T-cell (primary cell): ENCODE results near the gene VSIG10. TPM values are rescaled to one million over a fixed set of nuclear protein-coding genes. Genes with fewer than 3 reads are reported as not detected.

Experiments
- ATAC-seq, 4 experiments: fragments of 200-7000 bp in 3 of 4; fragments of 150-1000 bp in 1 of 4; cut with Tn5 transposase; replicated peaks in 1 of 4; 1 replicate in 3 of 4; 2 replicates in 1 of 4; pipeline ENCODE4 v1.10.0; 2021; ENCODE audit warnings: moderate library complexity in 3 of 4, mild to moderate bottlenecking in 2 of 4, moderate number of reproducible peaks in 1 of 4
- CTCF ChIA-PET, 2 donors: fragments of 300-600 bp; sonication (Branson Sonifier 250); formaldehyde crosslinking; loops; one replicate each; lab custom pipeline; 2022; ENCODE audit warnings: antibody characterized with exemption in 2 of 2; lab: Charles Lee
- POLR2A ChIA-PET, 2 donors: fragments of 300-600 bp; sonication (Branson Sonifier 250); formaldehyde crosslinking; loops; one replicate each; lab custom pipeline; 2022; ENCODE audit warnings: antibody characterized with exemption in 2 of 2; lab: Charles Lee
- DNase-seq, 35 experiments: peaks; one replicate each; pipeline versions ENCODE4 v3.0.0 to v3.0.0-alpha.2; 2013 to 2023
- H3K27ac ChIP-seq: one replicate; pipeline ENCODE4 v1.5.1; 2013; ENCODE audit warnings: low read length
- H3K27me3 ChIP-seq, 2 experiments: replicated peaks in 1 of 2; 1 replicate in 1 of 2; 2 replicates in 1 of 2; pipeline versions ENCODE4 v1.6.1 to v1.7.0; 2013; ENCODE audit warnings: low read length in 1 of 2, mixed read lengths in 1 of 2; ENCODE audit not compliant: control insufficient read depth in 2 of 2, insufficient read depth in 2 of 2; ENCODE audit errors: extremely low read depth in 1 of 2
- H3K36me3 ChIP-seq, 2 donors: 1 replicate in 1 of 2; 2 replicates in 1 of 2; pipeline versions ENCODE4 v1.6.1 to v1.7.0; 2013; ENCODE audit warnings: low read length in 1 of 2; ENCODE audit not compliant: control insufficient read depth in 2 of 2, insufficient read depth in 1 of 2; ENCODE audit errors: extremely low read depth in 1 of 2
- H3K4me1 ChIP-seq, 2 experiments: 1 replicate in 1 of 2; 2 replicates in 1 of 2; pipeline versions ENCODE4 v1.6.1 to v1.7.0; 2013; ENCODE audit warnings: low read length in 2 of 2, mixed read lengths in 1 of 2; ENCODE audit not compliant: insufficient read depth in 2 of 2, control insufficient read depth in 1 of 2; ENCODE audit errors: extremely low read depth in 1 of 2
- H3K4me3 ChIP-seq, 2 donors: 1 replicate in 1 of 2; 2 replicates in 1 of 2; pipeline versions ENCODE4 v1.5.1 to v1.7.0; 2013; ENCODE audit warnings: mild to moderate bottlenecking in 2 of 2, low read length in 1 of 2, moderate library complexity in 1 of 2; ENCODE audit not compliant: control insufficient read depth in 1 of 2; ENCODE audit errors: extremely low read depth in 1 of 2
- H3K9me3 ChIP-seq: 2 replicates; pipeline ENCODE4 v1.7.0; 2013
- H3K27ac Mint-ChIP-seq, 2 donors: one replicate each; pipeline ENCODE4 v1.8.0; 2020 to 2021; ENCODE audit warnings: mild to moderate bottlenecking in 2 of 2, mixed read lengths in 2 of 2
- H3K27me3 Mint-ChIP-seq, 2 donors: one replicate each; pipeline ENCODE4 v1.8.0; 2021 to 2022; ENCODE audit warnings: mixed read lengths in 2 of 2
- H3K36me3 Mint-ChIP-seq: one replicate; pipeline ENCODE4 v1.8.0; 2021; ENCODE audit warnings: mixed read lengths
- H3K4me1 Mint-ChIP-seq, 3 donors: one replicate each; pipeline ENCODE4 v1.8.0; 2020 to 2022; ENCODE audit warnings: mixed read lengths in 3 of 3, mild to moderate bottlenecking in 1 of 3
- H3K4me3 Mint-ChIP-seq, 3 donors: one replicate each; pipeline ENCODE4 v1.8.0; 2020 to 2022; ENCODE audit warnings: mild to moderate bottlenecking in 3 of 3, mixed read lengths in 3 of 3, moderate library complexity in 3 of 3
- H3K9me3 Mint-ChIP-seq, 3 donors: one replicate each; pipeline ENCODE4 v1.8.0; 2020 to 2022; ENCODE audit warnings: mixed read lengths in 3 of 3
- WGBS: methylation state at CpG from one replicate; pipeline ENCODE4 v1.1.5; 2013; ENCODE audit warnings: missing lambda C conversion rate; ENCODE audit not compliant: insufficient coverage; 5-methylcytosine and 5-hydroxymethylcytosine counted together
- total RNA-seq, 35 experiments: library from RNA in 6 of 35; stranded (reverse) in 6 of 35; fragments of 120-200 nt in 1 of 35; gene quantifications; one replicate each; pipeline versions ENCODE4 v1.2.1 to v1.2.4 and lab custom pipeline; 2013 to 2026

The VSIG10 gene
- total RNA-seq, result 1 to 10 TPM; 1.6 to 4.1 (median 3.2) TPM
- total RNA-seq (2013), result 2.5 TPM
- total RNA-seq (lab: John Stamatoyannopoulos, UW), result 0.15 to 4.7 (median 1.6) reads per million in 29 experiments

DNA sequence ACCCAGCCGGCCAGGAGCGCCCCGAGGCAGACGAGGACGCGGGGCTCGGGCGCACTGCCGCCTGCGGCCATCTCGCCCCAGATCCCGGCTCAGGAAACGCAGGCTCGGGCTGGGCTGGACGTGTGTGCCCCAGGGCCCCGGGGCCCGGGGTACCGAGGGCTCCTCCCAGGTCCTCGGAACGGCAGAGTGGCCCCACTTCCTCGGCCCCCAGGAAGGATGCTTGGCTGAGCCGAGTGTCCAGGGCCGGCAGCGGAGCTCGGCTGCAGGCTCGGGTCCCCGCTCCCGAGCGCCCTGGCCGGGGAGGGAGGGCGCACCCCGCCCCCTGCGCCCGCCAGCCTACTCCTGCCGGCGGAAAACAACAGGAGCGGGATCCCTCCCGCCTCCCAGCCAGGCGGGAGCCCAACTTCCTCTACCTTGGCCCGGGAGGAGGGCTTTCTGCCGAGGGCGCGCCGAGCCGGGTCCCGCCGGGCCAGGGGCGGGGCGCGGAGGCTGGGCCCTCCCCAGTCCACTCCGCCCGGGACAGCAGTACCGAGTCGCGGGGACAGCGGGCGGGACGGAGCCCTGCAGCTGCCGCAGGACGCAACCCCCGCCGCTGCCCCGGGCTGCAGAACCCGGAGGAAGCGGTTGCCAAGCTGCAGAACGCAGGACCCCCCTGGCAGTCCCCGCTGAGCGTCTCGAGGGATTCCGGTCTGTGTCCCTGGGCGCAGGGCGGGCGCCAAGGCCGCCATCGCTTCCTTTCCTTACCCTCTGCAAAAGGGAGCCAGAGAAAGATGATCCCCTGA lies at the start of gene VSIG10:
VSIG10 (minus strand) TSS at position 411 of the 782 bp plus-strand sequence; CDS start at position 71, 340 bp downstream.
- CTCF ChIA-PET, result interaction anchor here in 1 of 2 donors (0.6 kb wide), 3 partner anchors 40 to 278 kb away, joined by 3 read pairs; no protein-coding TSS in a partner anchor
- Histone ChIP-seq H3K27ac (no peak within 1 kb of the TSS), H3K27me3 (peaks cover 0 to 33% of the 10 kb centered on the region in 2 experiments), H3K4me1 (peaks cover 0 to 15% of the 10 kb centered on the region in 2 experiments), H3K36me3 (no peaks in the 10 kb centered on the region), H3K9me3 (no peaks in the 10 kb centered on the region), H3K4me3 (peak within 1 kb of the TSS; percentile 45 to 80)
- Mint-ChIP-seq H3K27me3 (peaks cover 7 to 21% of the 10 kb centered on the region in 2 donors), H3K36me3 (no peaks in the 10 kb centered on the region), H3K4me3 (peak within 1 kb of the TSS; percentile 82 to 84 (median 83)), H3K4me1 (peaks cover 8 to 13% (median 8%) of the 10 kb centered on the region in 3 donors), H3K27ac (peak within 1 kb of the TSS in 1 of 2 donors; percentile 6), H3K9me3 (no peaks in the 10 kb centered on the region)
- peak; percentile 56 to 71 (median 70) for ATAC-seq
- POLR2A ChIA-PET, result no interaction called here
- DNase-seq, result peak in 20 of 35 experiments; percentile 1 to 24 (median 10)
- WGBS, result under 1% methylated on average over 71 of the region's 75 CpGs

- CTCF ChIA-PET, result no interaction called here
- POLR2A ChIA-PET, result interaction anchor here in 1 of 2 donors (0.5 kb wide), 1 partner anchor 17 kb away, joined by 3 read pairs; no protein-coding TSS in a partner anchor
Measured at GRCh38 chr12:118151755-118152154, 47.9 kb upstream of the VSIG10 start.

GRCh38 chr12:118150625-118151024 lies 46.8 kb upstream of the VSIG10 start:
- DNase-seq (no peak), ATAC-seq (no peak)
- no peaks in the 10 kb centered on the region for H3K4me1 ChIP-seq
- ChIA-PET POLR2A (no interaction called here), CTCF (interaction anchor here in 1 of 2 donors (0.8 kb wide), 1 partner anchor 12 kb away, joined by 3 read pairs; no protein-coding TSS in a partner anchor)
- WGBS, result no CpG with 5 or more reads among the region's 7 CpGs
- H3K4me3 Mint-ChIP-seq, result no peak overlapping the region
- peaks cover 32% of the 10 kb centered on the region for H3K36me3 Mint-ChIP-seq
- no peaks in the 10 kb centered on the region for H3K27me3 Mint-ChIP-seq
- H3K27me3 ChIP-seq, result no peaks in the 10 kb centered on the region
- H3K27ac ChIP-seq, result no peak overlapping the region
- H3K9me3 ChIP-seq, result no peaks in the 10 kb centered on the region
- peaks cover 0 to 38% of the 10 kb centered on the region in 2 donors for H3K36me3 ChIP-seq
- H3K9me3 Mint-ChIP-seq, result no peaks in the 10 kb centered on the region
- peak overlapping the region; percentile 31 to 37 for H3K27ac Mint-ChIP-seq
- H3K4me3 ChIP-seq, result no peak overlapping the region
- peaks cover 0 to 7% (median 0%) of the 10 kb centered on the region in 3 donors for H3K4me1 Mint-ChIP-seq

More at GRCh38 chr12:118151755-118152154, 47.9 kb upstream of the VSIG10 start:
- peaks cover 0 to 7% (median 0%) of the 10 kb centered on the region in 3 donors for H3K4me1 Mint-ChIP-seq
- H3K27ac Mint-ChIP-seq, result no peak overlapping the region
- H3K27me3 ChIP-seq, result no peaks in the 10 kb centered on the region
- no peak for DNase-seq
- 88% methylated on average over 1 of the region's 5 CpGs for WGBS
- peaks cover 28% of the 10 kb centered on the region for H3K36me3 Mint-ChIP-seq
- ATAC-seq, result no peak
- no peak overlapping the region for H3K4me3 ChIP-seq
- H3K36me3 ChIP-seq, result peaks cover 0 to 43% of the 10 kb centered on the region in 2 donors
- H3K4me3 Mint-ChIP-seq, result no peak overlapping the region
- H3K9me3 Mint-ChIP-seq, result no peaks in the 10 kb centered on the region
- H3K27me3 Mint-ChIP-seq, result no peaks in the 10 kb centered on the region
- H3K4me1 ChIP-seq, result no peaks in the 10 kb centered on the region
- H3K9me3 ChIP-seq, result no peaks in the 10 kb centered on the region
- H3K27ac ChIP-seq, result no peak overlapping the region

DNA sequence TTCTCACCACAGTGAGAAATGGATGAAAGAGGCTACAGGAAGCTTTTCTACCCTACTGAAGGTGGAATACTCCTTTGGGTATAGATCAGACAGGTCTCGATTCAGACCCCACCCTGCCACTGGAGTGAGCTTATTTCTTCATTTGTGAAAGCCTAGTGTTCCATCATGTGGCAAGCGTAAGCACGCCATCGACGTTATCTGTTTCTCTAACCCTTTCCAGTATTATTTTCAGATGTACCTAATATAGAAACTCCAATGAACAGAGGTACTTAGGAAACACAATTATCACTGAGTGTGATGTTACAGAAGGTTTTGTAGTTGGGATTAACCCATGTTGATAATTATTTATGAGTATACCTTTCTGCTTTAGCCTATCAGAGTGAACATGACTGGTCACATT lies 44.5 kb upstream of the VSIG10 start:
- no peak overlapping the region for H3K27ac Mint-ChIP-seq
- ChIA-PET CTCF (no interaction called here), POLR2A (no interaction called here)
- peaks cover 0 to 14% (median 2%) of the 10 kb centered on the region in 3 donors for H3K4me1 Mint-ChIP-seq
- H3K4me3 Mint-ChIP-seq, result no peak overlapping the region
- DNase-seq (no peak), ATAC-seq (no peak)
- Histone ChIP-seq H3K27ac (no peak overlapping the region), H3K36me3 (peaks cover 5 to 50% of the 10 kb centered on the region in 2 donors), H3K9me3 (no peaks in the 10 kb centered on the region), H3K4me3 (no peak overlapping the region), H3K27me3 (no peaks in the 10 kb centered on the region), H3K4me1 (no peaks in the 10 kb centered on the region)
- no peaks in the 10 kb centered on the region for H3K9me3 Mint-ChIP-seq
- H3K27me3 Mint-ChIP-seq, result no peaks in the 10 kb centered on the region
- WGBS, result 88% methylated on average over 1 of the region's 5 CpGs
- H3K36me3 Mint-ChIP-seq, result peaks cover 48% of the 10 kb centered on the region

DNA sequence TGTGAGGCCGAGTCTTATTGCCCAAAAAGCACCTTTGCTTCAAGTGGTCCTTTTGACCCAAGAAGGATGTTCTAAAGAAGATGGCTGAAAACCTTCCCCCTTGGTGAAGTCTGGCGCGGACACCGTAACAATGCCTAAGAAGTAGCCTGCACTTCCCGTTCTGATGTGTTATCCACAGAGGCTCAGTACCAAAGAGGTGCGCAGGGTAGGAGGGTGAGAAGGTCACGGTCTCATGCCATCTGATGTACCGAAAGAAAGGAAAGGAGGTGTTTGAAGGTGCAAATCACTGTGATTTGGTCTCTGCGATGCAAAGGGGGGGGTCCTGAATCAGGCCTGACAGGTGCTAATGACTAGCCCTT lies 42.0 kb upstream of the VSIG10 start:
- Mint-ChIP-seq H3K4me1 (peaks cover 2 to 18% (median 2%) of the 10 kb centered on the region in 3 donors), H3K27ac (no peak overlapping the region), H3K36me3 (peaks cover 48% of the 10 kb centered on the region), H3K9me3 (no peaks in the 10 kb centered on the region), H3K27me3 (no peaks in the 10 kb centered on the region), H3K4me3 (no peak overlapping the region)
- DNase-seq, result no peak
- POLR2A ChIA-PET, result no interaction called here
- H3K4me3 ChIP-seq, result no peak overlapping the region
- no peaks in the 10 kb centered on the region for H3K4me1 ChIP-seq
- no peaks in the 10 kb centered on the region for H3K9me3 ChIP-seq
- CTCF ChIA-PET, result no interaction called here
- 91% methylated on average over 4 of the region's 9 CpGs for WGBS
- peaks cover 5 to 37% of the 10 kb centered on the region in 2 donors for H3K36me3 ChIP-seq
- H3K27me3 ChIP-seq, result no peaks in the 10 kb centered on the region
- ATAC-seq, result no peak
- no peak overlapping the region for H3K27ac ChIP-seq

- no peak overlapping the region for H3K4me3 Mint-ChIP-seq
- Histone ChIP-seq H3K4me3 (no peak overlapping the region), H3K27me3 (no peaks in the 10 kb centered on the region), H3K9me3 (no peaks in the 10 kb centered on the region), H3K27ac (no peak overlapping the region), H3K36me3 (peaks cover 5 to 39% of the 10 kb centered on the region in 2 donors), H3K4me1 (no peaks in the 10 kb centered on the region)
- WGBS, result 83% methylated on average over 6 of the region's 7 CpGs
- CTCF ChIA-PET, result no interaction called here
- peaks cover 2 to 18% (median 2%) of the 10 kb centered on the region in 3 donors for H3K4me1 Mint-ChIP-seq
- POLR2A ChIA-PET, result no interaction called here
- no peaks in the 10 kb centered on the region for H3K27me3 Mint-ChIP-seq
- peaks cover 47% of the 10 kb centered on the region for H3K36me3 Mint-ChIP-seq
- H3K27ac Mint-ChIP-seq, result peak overlapping the region in 1 of 2 donors; percentile 64
- DNase-seq (no peak), ATAC-seq (no peak)
- no peaks in the 10 kb centered on the region for H3K9me3 Mint-ChIP-seq
Measured at GRCh38 chr12:118145113-118145797, 41.4 kb upstream of the VSIG10 start.
